Nephron (organoid): ENCODE results near the gene MYEF2.

Experiments used
- H3K27ac Mint-ChIP-seq, 3 experiments: 2 replicates each; pipeline ENCODE4 v1.8.0; 2020; ENCODE audit warnings: mixed read lengths in 3 of 3, mild to moderate bottlenecking in 2 of 3, moderate library complexity in 1 of 3
- H3K27me3 Mint-ChIP-seq: 2 replicates; pipeline ENCODE4 v1.8.0; 2021; ENCODE audit warnings: low read depth, mild to moderate bottlenecking, moderate library complexity, mixed read lengths
- H3K36me3 Mint-ChIP-seq: 2 replicates; pipeline ENCODE4 v1.8.0; 2020; ENCODE audit warnings: low read depth, mixed read lengths
- H3K4me1 Mint-ChIP-seq: 2 replicates; pipeline ENCODE4 v1.8.0; 2020; ENCODE audit warnings: mixed read lengths
- H3K4me3 Mint-ChIP-seq, 3 experiments: 2 replicates each; pipeline ENCODE4 v1.8.0; 2020; ENCODE audit warnings: mild to moderate bottlenecking in 3 of 3, mixed read lengths in 3 of 3, moderate library complexity in 2 of 3
- H3K9me3 Mint-ChIP-seq: 2 replicates; pipeline ENCODE4 v1.8.0; 2020; ENCODE audit warnings: mixed read lengths
- CTCF ChIP-seq, 3 experiments: fragments of 200-600 bp; sonication (generic); IDR thresholded peaks; one replicate each; pipeline ENCODE4 v1.5.0; 2021; ENCODE audit warnings: antibody characterized with exemption in 3 of 3; ENCODE audit not compliant: unreplicated experiment in 3 of 3

MYEF2 gene

DNA sequence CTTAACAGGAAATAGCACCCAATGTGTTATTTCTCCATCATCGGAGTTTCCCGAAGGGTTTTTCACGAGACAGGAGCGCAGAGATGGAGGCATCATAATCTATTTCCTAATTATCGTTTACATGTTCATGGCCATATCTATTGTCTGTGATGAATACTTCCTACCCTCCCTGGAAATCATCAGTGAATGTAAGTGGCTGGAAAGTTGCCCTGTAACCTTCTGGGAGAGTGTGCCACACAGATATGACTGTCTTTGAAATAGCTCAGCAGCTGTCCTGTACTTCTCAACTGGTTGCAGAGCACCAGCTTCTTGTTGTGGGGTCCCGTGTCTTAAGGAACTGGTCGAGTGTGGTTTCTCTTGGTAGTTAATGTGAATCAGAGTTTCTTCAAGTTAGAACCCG lies 56.2 kb downstream of the MYEF2 start:
- Mint-ChIP-seq H3K27me3 (no peaks in the 10 kb centered on the region), H3K4me3 (no peak overlapping the region), H3K27ac (no peak overlapping the region), H3K4me1 (peaks cover 10% of the 10 kb centered on the region), H3K9me3 (no peaks in the 10 kb centered on the region), H3K36me3 (no peaks in the 10 kb centered on the region)
- no peak for TF ChIP-seq CTCF (IDR thresholded peaks at IDR 0.05; ENCODE audit: unreplicated experiment in 3 of 3)

- H3K27me3 Mint-ChIP-seq: no peaks in the 10 kb centered on the region
- no peaks in the 10 kb centered on the region for H3K9me3 Mint-ChIP-seq
- H3K4me1 Mint-ChIP-seq: peaks cover 10% of the 10 kb centered on the region
- no peaks in the 10 kb centered on the region for H3K36me3 Mint-ChIP-seq
- no peak for TF ChIP-seq CTCF (IDR thresholded peaks at IDR 0.05; ENCODE audit: unreplicated experiment in 3 of 3)
- no peak within 1 kb of the TSS for H3K27ac Mint-ChIP-seq
- no peak within 1 kb of the TSS for H3K4me3 Mint-ChIP-seq
Observed at GRCh38 chr15:48120745-48121144, 57.4 kb downstream of the MYEF2 start, which contains the start of gene SLC24A5. SLC24A5 (plus strand) TSS chr15:48120990; CDS start chr15:48121045, 55 bp downstream.

- Mint-ChIP-seq H3K36me3 (no peaks in the 10 kb centered on the region), H3K27me3 (no peaks in the 10 kb centered on the region), H3K4me1 (peaks cover 10% of the 10 kb centered on the region), H3K4me3 (no peak overlapping the region), H3K9me3 (no peaks in the 10 kb centered on the region), H3K27ac (no peak overlapping the region)
- no peak for TF ChIP-seq CTCF (IDR thresholded peaks at IDR 0.05; ENCODE audit: unreplicated experiment in 3 of 3)
Observed at GRCh38 chr15:48119277-48119676, 58.8 kb downstream of the MYEF2 start.

GRCh38 chr15:48112242-48112641 lies 65.9 kb downstream of the MYEF2 start:
- Mint-ChIP-seq H3K9me3 (no peaks in the 10 kb centered on the region), H3K36me3 (no peaks in the 10 kb centered on the region), H3K4me1 (peaks cover 12% of the 10 kb centered on the region), H3K4me3 (no peak overlapping the region), H3K27ac (no peak overlapping the region), H3K27me3 (no peaks in the 10 kb centered on the region)
- TF ChIP-seq CTCF (IDR thresholded peaks at IDR 0.05; ENCODE audit: unreplicated experiment in 3 of 3): peak; percentile 41 to 43 (median 41)

DNA sequence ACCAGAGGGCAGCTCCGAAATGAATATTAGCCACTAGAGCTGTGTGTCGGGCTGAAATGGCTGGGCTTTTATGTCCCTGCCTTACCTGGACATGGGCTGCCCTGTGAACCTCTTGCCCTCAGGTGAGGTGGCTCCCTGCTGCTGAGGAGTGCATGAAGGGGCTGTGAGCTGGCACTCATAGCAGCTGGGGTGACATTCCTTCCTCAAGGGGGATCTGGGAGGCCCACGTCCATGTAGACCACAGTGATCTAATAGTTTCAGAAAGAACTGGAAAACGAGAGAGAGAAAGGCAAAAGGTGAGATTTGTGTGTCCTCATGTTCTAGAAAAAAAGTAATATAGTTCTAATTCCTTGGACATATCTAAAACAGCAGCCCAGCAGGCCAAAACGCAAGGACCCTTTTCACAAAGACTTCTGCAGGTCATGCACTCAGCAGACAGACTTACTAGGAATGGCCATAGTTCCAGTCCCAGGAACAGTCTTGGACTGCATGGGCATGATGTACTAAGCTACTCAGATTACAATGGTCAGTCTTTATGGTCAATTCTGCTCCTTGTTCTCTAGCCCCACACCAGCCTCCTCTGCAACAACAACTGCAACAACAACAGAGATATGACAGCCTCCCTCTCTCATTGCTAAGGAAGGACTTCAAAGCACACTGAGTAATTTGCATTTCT lies 68.1 kb downstream of the MYEF2 start:
- Mint-ChIP-seq H3K36me3 (no peaks in the 10 kb centered on the region), H3K4me3 (no peak overlapping the region), H3K9me3 (no peaks in the 10 kb centered on the region), H3K27ac (peak overlapping the region; percentile 25 to 78 (median 31)), H3K4me1 (peaks cover 30% of the 10 kb centered on the region), H3K27me3 (no peaks in the 10 kb centered on the region)
- no peak for TF ChIP-seq CTCF (IDR thresholded peaks at IDR 0.05; ENCODE audit: unreplicated experiment in 3 of 3)

DNA sequence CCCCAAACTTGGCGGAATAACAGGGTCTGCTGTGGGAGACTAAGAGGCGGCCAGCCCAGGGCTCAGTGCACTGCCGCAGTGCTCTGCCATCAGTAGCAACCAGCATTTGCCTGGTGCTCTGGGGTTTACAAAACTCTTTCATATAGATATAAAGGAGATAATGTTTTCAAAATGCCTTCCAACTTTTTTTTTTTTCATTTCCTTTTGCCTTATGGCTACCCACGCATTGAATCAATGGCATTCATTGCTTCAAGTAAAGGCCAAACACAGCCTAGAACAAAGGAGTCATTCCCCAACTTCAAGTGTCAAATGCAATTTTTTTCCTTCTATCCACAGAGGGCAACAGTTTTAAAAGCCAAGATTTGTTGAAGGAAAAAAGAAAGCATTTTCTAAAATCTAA lies 68.9 kb downstream of the MYEF2 start:
- Mint-ChIP-seq H3K27me3 (no peaks in the 10 kb centered on the region), H3K36me3 (no peaks in the 10 kb centered on the region), H3K27ac (peak overlapping the region in 2 of 3 experiments; percentile 24 to 78), H3K4me3 (no peak overlapping the region), H3K9me3 (no peaks in the 10 kb centered on the region), H3K4me1 (peaks cover 30% of the 10 kb centered on the region)
- TF ChIP-seq CTCF (IDR thresholded peaks at IDR 0.05; ENCODE audit: unreplicated experiment in 3 of 3): no peak
